Measurements from ENCODE around the gene SIRT6.
"Not testable (repeated sequence)": the region's sequence is repeated elsewhere in the genome, so short reads cannot be mapped to it uniquely, and the experiment has no call there.

Gene SIRT6

GRCh38 chr19:4129050-4129449, 53.3 kb downstream of the SIRT6 start:
- DNase-seq, result not testable (repeated sequence)

DNA sequence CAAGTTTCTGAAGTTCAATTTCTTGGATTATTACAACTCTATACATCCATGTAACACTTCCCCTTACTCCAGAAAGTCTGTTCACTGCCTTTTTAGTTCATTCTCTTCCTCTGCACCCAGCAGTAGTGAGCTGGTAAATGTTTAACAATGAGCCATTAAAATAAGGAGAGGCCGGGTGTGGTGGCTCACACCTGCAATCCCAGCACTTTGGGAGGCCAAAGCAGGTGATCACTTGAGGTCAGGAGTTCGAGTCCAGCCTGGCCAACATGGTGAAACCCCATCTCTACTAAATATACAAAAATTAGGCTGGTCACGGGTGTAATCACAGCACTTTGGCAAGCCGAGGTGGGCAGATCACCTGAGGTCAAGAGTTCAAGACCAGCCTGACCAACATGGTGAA, 55.0 kb downstream of the SIRT6 start:
- not testable (repeated sequence) for DNase-seq

GRCh38 chr19:4124638-4125037, 57.7 kb downstream of the SIRT6 start:
- no peak for DNase-seq
